K562 (cell line): Measurements from ENCODE around the gene EGLN3. TPM values are rescaled to one million over a fixed set of nuclear protein-coding genes. Genes with fewer than 3 reads are reported as not detected.

Experiments
- ATAC-seq: fragments of 200-7000 bp; cut with Tn5 transposase; 3 replicates; pipeline ENCODE4 v1.9.1; 2020; ENCODE audit warnings: moderate library complexity
- BruUV-seq: library from RNA; stranded (reverse); fragments of 400-500 nt; replicated peaks from 2 replicates; lab custom pipeline; 2021; lab: Mats Ljungman, UMichigan
- CTCF ChIA-PET: fragments of 300-600 bp; formaldehyde crosslinking; extraction: SDS; loops from one replicate; lab custom pipeline; 2021; ENCODE audit warnings: low intra/inter-chr PET ratio; lab: Yijun Ruan, JAX
- POLR2A ChIA-PET: fragments of 300-600, 350-650 bp; sonication (Branson Sonifier 250); formaldehyde crosslinking; extraction: SDS; loops from one replicate; lab custom pipeline; 2021; ENCODE audit warnings: antibody characterized with exemption, inconsistent platforms; lab: Yijun Ruan, JAX
- DNase-seq, 4 experiments: peaks; one replicate each; pipeline versions ENCODE4 v3.0.0 to v3.0.0-alpha.2; 2011 to 2018; ENCODE audit warnings: low spot score in 3 of 4, mixed read lengths in 3 of 4; ENCODE audit errors: extremely low read depth in 1 of 4
- FAIRE-seq: peaks from 2 replicates; lab custom pipeline; 2011; peaks lifted over from hg19 to GRCh38; lab: Jason Lieb, UNC
- H2AFZ ChIP-seq: 2 replicates; pipeline ENCODE4 v1.6.0; 2011; ENCODE audit warnings: low read depth, low read length, control low read depth, inconsistent platforms
- H3K27ac ChIP-seq: fragments of 200-600 bp; 3 replicates; pipeline ENCODE4 v1.8.0; 2011; ENCODE audit warnings: low read depth, mild to moderate bottlenecking, control low read depth, inconsistent platforms, low read length, moderate library complexity, mixed read lengths; ENCODE audit errors: extremely low read depth
- H3K27me3 ChIP-seq, 2 experiments: fragments of 300-600 bp in 1 of 2; 2 replicates in 1 of 2; 3 replicates in 1 of 2; pipeline versions ENCODE4 v1.6.0 to v1.8.0; 2011; ENCODE audit warnings: inconsistent platforms in 2 of 2, low read length in 2 of 2, mild to moderate bottlenecking in 1 of 2, mixed read lengths in 1 of 2, moderate library complexity in 1 of 2; ENCODE audit not compliant: control insufficient read depth in 2 of 2, insufficient read depth in 2 of 2
- H3K36me3 ChIP-seq: fragments of 300-600 bp; 3 replicates; pipeline ENCODE4 v1.8.0; 2011; ENCODE audit warnings: mild to moderate bottlenecking, low read length, inconsistent platforms; ENCODE audit not compliant: control insufficient read depth, insufficient read depth
- H3K4me1 ChIP-seq, 2 experiments: fragments of 200-600 bp in 1 of 2; replicated peaks in 1 of 2; 2 replicates in 1 of 2; 3 replicates in 1 of 2; pipeline versions ENCODE4 v1.5.1 to v1.8.0; 2011; ENCODE audit warnings: inconsistent platforms in 2 of 2, low read length in 2 of 2, mild to moderate bottlenecking in 1 of 2, mixed read lengths in 1 of 2, moderate library complexity in 1 of 2; ENCODE audit not compliant: control insufficient read depth in 2 of 2, insufficient read depth in 2 of 2
- H3K4me2 ChIP-seq: 2 replicates; pipeline ENCODE4 v1.6.1; 2011; ENCODE audit warnings: low read length, control low read depth, inconsistent platforms, mixed read lengths; ENCODE audit not compliant: insufficient read depth
- H3K4me3 ChIP-seq: fragments of 200-600 bp; sonication (generic), shearing (Covaris generic); 2 replicates; pipeline ENCODE4 v1.5.1; 2016; ENCODE audit warnings: control low read depth, inconsistent platforms
- H3K79me2 ChIP-seq: fragments of 200-600 bp; 3 replicates; pipeline ENCODE4 v1.8.0; 2011; ENCODE audit warnings: low read length, inconsistent platforms; ENCODE audit not compliant: control insufficient read depth, insufficient read depth
- H3K9ac ChIP-seq, 2 experiments: 2 replicates each; pipeline versions ENCODE4 v1.6.0 to v1.6.1; 2011; ENCODE audit warnings: low read depth in 2 of 2, low read length in 2 of 2, control low read depth in 1 of 2, inconsistent platforms in 1 of 2, mild to moderate bottlenecking in 1 of 2, mixed read lengths in 1 of 2; ENCODE audit not compliant: insufficient read depth in 1 of 2
- H3K9me1 ChIP-seq: one replicate; pipeline ENCODE4 v1.6.0; 2011; ENCODE audit warnings: inconsistent platforms, mild to moderate bottlenecking, low read length, moderate library complexity; ENCODE audit not compliant: control insufficient read depth, insufficient read depth
- H3K9me3 ChIP-seq: replicated peaks from 2 replicates; pipeline ENCODE4 v1.5.1; 2011; ENCODE audit warnings: low read depth, low read length, inconsistent platforms; ENCODE audit not compliant: control insufficient read depth, insufficient read depth
- H4K20me1 ChIP-seq: replicated peaks from 2 replicates; pipeline ENCODE4 v1.6.1; 2011; ENCODE audit warnings: low read length, inconsistent platforms, mixed read lengths; ENCODE audit not compliant: control insufficient read depth, insufficient read depth
- FOSL1 ChIP-seq: fragments of 200-800 bp; sonication (Bioruptor generic); conservative IDR thresholded peaks from 2 replicates; pipeline ENCODE4 v1.6.1; 2016; ENCODE audit warnings: missing genetic modification characterization, missing compliant biosample characterization
- GABPB1 ChIP-seq: sonication (generic); formaldehyde crosslinking; IDR thresholded peaks from 2 replicates; pipeline ENCODE4 v1.8.0; 2022; ENCODE audit warnings: mild to moderate bottlenecking, missing genetic modification reagents
- MIER1 ChIP-seq: fragments of 450-650 bp; IDR thresholded peaks from 2 replicates; pipeline ENCODE4 v1.6.1; 2016; ENCODE audit warnings: antibody characterized with exemption, mild to moderate bottlenecking, low read depth
- NFIC ChIP-seq: fragments of 450-650 bp; IDR thresholded peaks from 2 replicates; pipeline ENCODE4 v1.6.1; 2017; ENCODE audit warnings: mild to moderate bottlenecking, inconsistent platforms
- NFIX ChIP-seq: fragments of 250-450 bp; sonication (Bioruptor Pico); IDR thresholded peaks from 2 replicates; pipeline ENCODE4 v1.4.0; 2020; ENCODE audit warnings: low read depth, mild to moderate bottlenecking, moderate library complexity
- NONO ChIP-seq, 2 experiments: fragments of 200-400 bp in 1 of 2; fragments of 450-650 bp in 1 of 2; formaldehyde crosslinking in 1 of 2; IDR thresholded peaks; 2 replicates each; pipeline ENCODE4 v1.6.1; 2017; ENCODE audit warnings: low read depth in 2 of 2, mild to moderate bottlenecking in 2 of 2, moderate library complexity in 2 of 2, low read length in 1 of 2
- SMARCA4 ChIP-seq: fragments of 450-650 bp; IDR thresholded peaks from 2 replicates; pipeline ENCODE4 v1.6.1; 2016
- SRSF3 ChIP-seq: fragments of 200-400 bp; formaldehyde crosslinking; IDR thresholded peaks from 2 replicates; pipeline ENCODE4 v1.6.1; 2016; ENCODE audit warnings: mild to moderate bottlenecking, low read length, moderate library complexity; ENCODE audit not compliant: insufficient read depth
- ZBTB5 ChIP-seq: fragments of 450-650 bp; IDR thresholded peaks from 2 replicates; pipeline ENCODE4 v1.6.1; 2017; ENCODE audit warnings: antibody characterized with exemption
- ZC3H8 ChIP-seq: fragments of 450-650 bp; IDR thresholded peaks from 2 replicates; pipeline ENCODE4 v1.6.1; 2017
- ZNF311 ChIP-seq: fragments of 250-450 bp; sonication (Bioruptor Pico); IDR thresholded peaks from 2 replicates; pipeline ENCODE4 v1.4.0; 2020; ENCODE audit warnings: mild to moderate bottlenecking, moderate library complexity
- ZNF707 ChIP-seq: fragments of 250-450 bp; sonication (Bioruptor Pico); conservative IDR thresholded peaks from 2 replicates; pipeline ENCODE4 v1.8.0; 2022; ENCODE audit warnings: inconsistent platforms, mild to moderate bottlenecking, moderate library complexity
- WGBS: fragments of 100-300 bp; shearing (Covaris generic); methylation state at CpG from one replicate; pipeline ENCODE4 v1.1.6; 2016; ENCODE audit warnings: low coverage, mixed read lengths; ENCODE audit not compliant: insufficient coverage; ENCODE audit errors: missing lambda C conversion rate; 5-methylcytosine and 5-hydroxymethylcytosine counted together
- in situ Hi-C: fragments of 300-500 bp; cut with MboI; formaldehyde crosslinking; loops from 4 replicates; pipeline ENCODE4 v1.15.0; 2018; ENCODE audit warnings: inconsistent platforms, mixed read lengths
- intact Hi-C: fragments of 100-400 bp; cut with micrococcal nuclease; formaldehyde crosslinking; loops from 2 replicates; pipeline ENCODE4 v1.14.2; 2022
- polyA plus RNA-seq, 8 experiments: library from polyadenylated mRNA; depleted of rRNA in 4 of 8; stranded (reverse) in 5 of 8; unstranded in 3 of 8; fragments of >200 nt; fragmentation: Nextera tagmentation in 2 of 8; fragmentation: Illumina TruSeq in 1 of 8; extraction: Ambion mirVana in 2 of 8; extraction: Trizol in 1 of 8; gene quantifications; 2 replicates each; pipeline versions ENCODE4 v1.2.1 to v1.2.3, GENCODE V29; 2011 to 2014; ENCODE audit warnings: inconsistent platforms in 1 of 8, missing spikeins in 1 of 8
- total RNA-seq, 7 experiments: library from RNA; depleted of rRNA in 6 of 7; stranded (reverse); fragments of >200 nt in 6 of 7; fragmentation: Illumina TruSeq in 2 of 7; extraction: Trizol in 2 of 7; gene quantifications; 2 replicates each; pipeline versions ENCODE4 v1.2.1 to v1.2.3, GENCODE V29; 2011 to 2021; ENCODE audit warnings: low replicate concordance in 1 of 7

Gene EGLN3
- total and polyA plus RNA-seq, 9 of the 15 experiments (the other 6 are each of a cell fraction or from before 2014, with no cell fraction given), result 2.5 to 87.6 (median 5.8) TPM

- 0 out of 2 replicates have a peak, but pooled peaks have one; percentile 17 for TF ChIP-seq SMARCA4
- TF ChIP-seq SRSF3, result no peak
- TF ChIP-seq FOSL1 (tag), result no peak
- no peak for TF ChIP-seq ZNF311 (CRISPR knock-in tag)
- TF ChIP-seq NFIX (CRISPR knock-in tag), result peak; percentile 86
- TF ChIP-seq NFIC, result peak; percentile 98
- no peak for TF ChIP-seq GABPB1 (CRISPR knock-in tag)
- TF ChIP-seq MIER1, result no peak
- TF ChIP-seq NONO (IDR thresholded peaks at IDR 0.05; ENCODE audit: low read depth in 2 of 2, low read length in 1 of 2), result no peak
- TF ChIP-seq ZC3H8, result no peak
- no peak for TF ChIP-seq ZNF707 (CRISPR knock-in tag)
- TF ChIP-seq ZBTB5, result no peak
- CTCF ChIA-PET, result no interaction called here
- Histone ChIP-seq H3K9me3 (no peaks in the 10 kb centered on the region), H3K4me2 (peak overlapping the region; percentile 64), H4K20me1 (no peaks in the 10 kb centered on the region), H3K9me1 (no peaks in the 10 kb centered on the region), H3K27ac (no peak overlapping the region), H3K4me3 (no peak overlapping the region; the same call in 1 of the 2 replicates), H2AFZ (no peak overlapping the region), H3K4me1 (peaks cover 17 to 48% of the 10 kb centered on the region in 2 experiments; a peak in 4 of 5 replicates), H3K79me2 (peaks cover 99% of the 10 kb centered on the region), H3K9ac (no peak overlapping the region), H3K36me3 (peaks cover 33% of the 10 kb centered on the region), H3K27me3 (no peaks in the 10 kb centered on the region)
- ATAC-seq (no peak), DNase-seq (peak in 1 of 4 experiments; percentile 40), FAIRE-seq (no peak)
- POLR2A ChIA-PET, result interaction anchor here (3.6 kb wide), 1 partner anchor 7 kb away, joined by 28 read pairs; the partner anchor contains the start of gene EGLN3
- intact Hi-C loops, result no loop called here
- in situ Hi-C loops, result loop anchor here (10.0 kb wide), 1 partner anchor 162 kb away; no protein-coding TSS in a partner anchor
- no TSS peak for BruUV-seq
- 64% methylated on average over 8 of the region's 8 CpGs for WGBS
These were observed 7.6 kb downstream of the EGLN3 start for GRCh38 chr14:33943096-33943883.
